ENCODE data around the gene ABCF1.

Gene ABCF1

DNA sequence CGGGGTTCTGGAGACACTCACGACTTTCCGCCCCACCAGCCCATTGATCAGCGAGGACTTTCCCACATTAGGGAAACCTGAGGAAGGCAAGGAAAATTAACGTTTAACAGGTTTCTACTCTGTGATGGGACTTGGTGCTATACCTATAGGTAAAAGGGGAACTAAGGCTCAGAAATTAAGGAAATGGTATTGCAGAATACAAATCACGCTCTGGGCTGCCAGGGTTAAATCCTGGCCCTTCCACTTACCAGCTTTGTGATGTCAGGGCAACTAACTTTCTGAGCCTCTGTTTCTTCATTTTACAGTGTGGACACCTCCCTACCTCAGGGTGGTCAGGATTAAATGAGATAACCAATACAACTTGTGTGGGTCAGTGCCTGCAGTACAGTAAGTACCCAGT lies 23.8 kb upstream of the ABCF1 start:
- TF ChIP-seq POLR2A (IDR thresholded peaks at IDR 0.05; ENCODE audit: extremely low read depth, insufficient read length) = no peak
- TF ChIP-seq MYC (IDR thresholded peaks at IDR 0.05; ENCODE audit: low read depth, low read length) = no peak
- TF ChIP-seq, protein P1, sequence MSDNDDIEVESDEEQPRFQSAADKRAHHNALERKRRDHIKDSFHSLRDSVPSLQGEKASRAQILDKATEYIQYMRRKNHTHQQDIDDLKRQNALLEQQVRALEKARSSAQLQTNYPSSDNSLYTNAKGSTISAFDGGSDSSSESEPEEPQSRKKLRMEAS (IDR thresholded peaks at IDR 0.05; ENCODE audit: low read depth, low read length) = no peak
- TF ChIP-seq, protein P2, sequence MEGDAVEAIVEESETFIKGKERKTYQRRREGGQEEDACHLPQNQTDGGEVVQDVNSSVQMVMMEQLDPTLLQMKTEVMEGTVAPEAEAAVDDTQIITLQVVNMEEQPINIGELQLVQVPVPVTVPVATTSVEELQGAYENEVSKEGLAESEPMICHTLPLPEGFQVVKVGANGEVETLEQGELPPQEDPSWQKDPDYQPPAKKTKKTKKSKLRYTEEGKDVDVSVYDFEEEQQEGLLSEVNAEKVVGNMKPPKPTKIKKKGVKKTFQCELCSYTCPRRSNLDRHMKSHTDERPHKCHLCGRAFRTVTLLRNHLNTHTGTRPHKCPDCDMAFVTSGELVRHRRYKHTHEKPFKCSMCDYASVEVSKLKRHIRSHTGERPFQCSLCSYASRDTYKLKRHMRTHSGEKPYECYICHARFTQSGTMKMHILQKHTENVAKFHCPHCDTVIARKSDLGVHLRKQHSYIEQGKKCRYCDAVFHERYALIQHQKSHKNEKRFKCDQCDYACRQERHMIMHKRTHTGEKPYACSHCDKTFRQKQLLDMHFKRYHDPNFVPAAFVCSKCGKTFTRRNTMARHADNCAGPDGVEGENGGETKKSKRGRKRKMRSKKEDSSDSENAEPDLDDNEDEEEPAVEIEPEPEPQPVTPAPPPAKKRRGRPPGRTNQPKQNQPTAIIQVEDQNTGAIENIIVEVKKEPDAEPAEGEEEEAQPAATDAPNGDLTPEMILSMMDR (IDR thresholded peaks at IDR 0.05; ENCODE audit: low read depth, low read length) = no peak
- no peak for DNase-seq (ENCODE audit: low read depth)
- H3K4me3 ChIP-seq (ENCODE audit: low read depth, low read length) = no peak overlapping the region

DNA sequence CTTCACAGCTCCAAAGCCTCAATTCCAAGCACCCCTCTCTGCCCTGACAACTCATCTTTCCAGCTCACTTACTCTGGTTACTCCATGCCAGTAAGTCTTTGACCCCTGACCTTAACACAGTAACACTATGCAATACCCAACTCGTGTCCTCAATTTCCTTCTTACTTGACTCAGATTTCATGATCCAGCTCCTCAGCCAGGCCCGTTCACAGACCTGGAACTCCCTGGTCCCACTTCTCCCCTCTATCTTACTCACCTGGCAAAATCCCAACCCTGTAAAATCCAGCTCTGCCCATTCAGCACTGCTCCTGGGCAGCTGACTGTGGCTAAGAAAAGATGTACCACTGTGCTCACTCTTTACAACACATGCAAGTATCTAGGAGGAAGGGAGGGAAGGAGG lies 22.9 kb upstream of the ABCF1 start:
- no peak overlapping the region for H3K4me3 ChIP-seq (ENCODE audit: low read depth, low read length)
- no peak for DNase-seq (ENCODE audit: low read depth)
- TF ChIP-seq POLR2A (IDR thresholded peaks at IDR 0.05; ENCODE audit: extremely low read depth, insufficient read length) = no peak
- TF ChIP-seq, protein P2 (IDR thresholded peaks at IDR 0.05; ENCODE audit: low read depth, low read length) = no peak
- TF ChIP-seq MYC (IDR thresholded peaks at IDR 0.05; ENCODE audit: low read depth, low read length) = no peak
- TF ChIP-seq, protein P1 (IDR thresholded peaks at IDR 0.05; ENCODE audit: low read depth, low read length) = no peak

DNA sequence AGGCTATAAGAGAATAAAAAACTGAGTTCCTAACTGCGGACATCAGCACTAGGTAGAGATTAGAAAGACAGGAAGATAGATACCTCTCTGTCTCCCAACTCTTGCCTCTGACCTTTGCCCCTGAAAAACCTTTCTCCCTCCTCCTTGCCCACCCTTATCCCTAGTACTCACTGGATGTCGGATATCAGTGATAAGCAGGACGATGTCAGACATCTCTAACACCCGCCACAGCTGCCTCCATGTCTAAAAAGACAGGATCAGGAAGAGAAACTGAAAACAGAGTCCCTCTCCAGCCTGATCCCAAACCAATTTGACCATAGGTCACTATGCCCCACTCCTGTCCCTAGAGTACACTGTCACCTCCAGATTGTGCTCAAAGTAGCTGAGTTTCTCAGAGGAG lies 16.8 kb upstream of the ABCF1 start:
- DNase-seq (ENCODE audit: low read depth) = no peak
- TF ChIP-seq, protein P1 (IDR thresholded peaks at IDR 0.05; ENCODE audit: low read depth, low read length) = no peak
- TF ChIP-seq, protein P2 (IDR thresholded peaks at IDR 0.05; ENCODE audit: low read depth, low read length) = no peak
- TF ChIP-seq POLR2A (IDR thresholded peaks at IDR 0.05; ENCODE audit: extremely low read depth, insufficient read length) (no peak), MYC (IDR thresholded peaks at IDR 0.05; ENCODE audit: low read depth, low read length) (no peak)
- H3K4me3 ChIP-seq (ENCODE audit: low read depth, low read length) = no peak overlapping the region

DNA sequence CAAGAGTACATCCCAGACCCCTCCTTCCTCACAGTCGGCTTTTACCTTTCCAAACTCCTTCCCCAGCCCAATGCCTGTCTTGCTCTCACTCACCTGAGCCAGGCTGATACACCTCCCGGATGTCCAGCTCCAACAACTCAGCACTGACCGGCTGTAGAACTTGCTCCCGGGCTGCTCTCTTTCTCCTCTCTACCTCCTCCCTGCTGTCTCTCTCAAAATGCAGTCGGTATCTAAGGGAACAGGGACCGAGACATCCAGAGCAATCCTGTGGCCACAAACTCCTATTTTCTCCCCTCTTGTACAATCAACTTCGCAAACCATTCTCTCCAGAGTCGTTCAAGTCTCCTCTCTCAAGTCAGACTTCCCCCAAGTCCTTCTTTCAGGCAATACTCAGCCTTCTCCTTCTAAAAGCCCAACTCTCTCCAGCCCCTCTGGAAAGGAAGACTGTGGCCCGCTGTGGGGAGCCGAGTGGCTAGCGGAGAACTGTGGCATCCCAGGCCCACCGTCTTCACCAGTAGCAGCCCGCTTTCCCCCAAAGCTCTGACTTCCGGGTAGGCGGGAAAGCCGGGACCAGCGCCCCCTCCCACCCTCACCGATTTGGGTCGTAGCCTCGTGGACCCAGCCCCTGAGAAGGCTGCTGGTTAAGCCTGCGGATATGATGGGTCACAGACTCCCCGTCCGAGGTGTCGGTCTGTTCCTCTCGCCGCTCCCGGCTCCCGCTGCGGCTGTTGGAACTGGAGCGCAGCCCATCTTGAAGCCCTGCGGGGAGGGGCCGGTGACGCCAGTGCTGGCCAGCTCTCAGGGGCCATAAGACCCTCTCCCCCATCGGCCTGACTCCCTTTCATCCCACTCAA lies 16.1 kb upstream of the ABCF1 start:
- peak; percentile 64 for DNase-seq (ENCODE audit: low read depth)
- TF ChIP-seq, protein P2 (IDR thresholded peaks at IDR 0.05; ENCODE audit: low read depth, low read length) = no peak
- TF ChIP-seq, protein P1 (IDR thresholded peaks at IDR 0.05; ENCODE audit: low read depth, low read length) = no peak
- peak overlapping the region; percentile 97 for H3K4me3 ChIP-seq (ENCODE audit: low read depth, low read length)

DNA sequence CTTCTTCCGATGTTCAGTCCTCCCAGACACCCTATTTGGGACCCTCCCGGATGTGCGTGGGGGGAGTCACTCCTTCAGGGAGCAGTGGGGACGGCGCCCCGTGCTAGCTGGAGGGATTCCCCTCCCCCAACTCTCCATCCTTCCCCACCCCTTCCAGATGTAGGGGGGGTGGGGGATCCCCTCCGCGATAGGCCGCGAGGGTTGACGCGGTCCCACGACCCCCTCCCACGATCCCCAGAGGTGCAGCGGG lies 15.5 kb upstream of the ABCF1 start:
- no peak for DNase-seq (ENCODE audit: low read depth)
- H3K4me3 ChIP-seq (ENCODE audit: low read depth, low read length) = peak overlapping the region; percentile 97
- no peak for TF ChIP-seq MYC (IDR thresholded peaks at IDR 0.05; ENCODE audit: low read depth, low read length)
- TF ChIP-seq, protein P2 (IDR thresholded peaks at IDR 0.05; ENCODE audit: low read depth, low read length) = no peak
- TF ChIP-seq, protein P1 (IDR thresholded peaks at IDR 0.05; ENCODE audit: low read depth, low read length) = peak; percentile 22; the same call in 1 of the 2 replicates
- no peak for TF ChIP-seq POLR2A (IDR thresholded peaks at IDR 0.05; ENCODE audit: extremely low read depth, insufficient read length)

Data from NB4 (cell line).